ENCODE measurements around the gene C19orf67. TPM values are rescaled to one million over a fixed set of nuclear protein-coding genes. Genes with fewer than 3 reads are reported as not detected.
"Not testable (repeated sequence)": the region's sequence is repeated elsewhere in the genome, so short reads cannot be mapped to it uniquely, and the experiment has no call there.

Gene C19orf67
- total RNA-seq, 4 donors from 2014 or later: not detected

DNA sequence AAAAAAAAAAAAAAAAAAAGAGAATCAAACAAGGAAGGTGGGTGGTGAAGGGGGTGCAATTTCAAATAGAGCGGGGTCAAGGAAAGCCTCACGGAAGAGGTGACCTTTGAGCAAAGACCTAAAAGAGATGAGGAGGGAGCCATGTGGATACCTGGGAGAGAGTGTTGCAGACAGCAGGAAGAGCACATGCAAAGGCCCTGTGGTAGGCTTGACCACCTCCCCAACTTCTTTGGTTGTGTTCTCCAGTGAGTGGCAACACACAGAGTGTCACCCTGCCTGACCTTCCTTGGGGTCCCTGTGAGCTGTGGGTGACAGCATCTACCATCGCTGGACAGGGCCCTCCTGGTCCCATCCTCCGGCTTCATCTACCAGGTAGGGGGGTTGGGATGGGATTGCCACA lies 35.1 kb downstream of the C19orf67 start:
- no peak for DNase-seq
- H3K27ac ChIP-seq: no peak overlapping the region
- TF ChIP-seq, protein P1, sequence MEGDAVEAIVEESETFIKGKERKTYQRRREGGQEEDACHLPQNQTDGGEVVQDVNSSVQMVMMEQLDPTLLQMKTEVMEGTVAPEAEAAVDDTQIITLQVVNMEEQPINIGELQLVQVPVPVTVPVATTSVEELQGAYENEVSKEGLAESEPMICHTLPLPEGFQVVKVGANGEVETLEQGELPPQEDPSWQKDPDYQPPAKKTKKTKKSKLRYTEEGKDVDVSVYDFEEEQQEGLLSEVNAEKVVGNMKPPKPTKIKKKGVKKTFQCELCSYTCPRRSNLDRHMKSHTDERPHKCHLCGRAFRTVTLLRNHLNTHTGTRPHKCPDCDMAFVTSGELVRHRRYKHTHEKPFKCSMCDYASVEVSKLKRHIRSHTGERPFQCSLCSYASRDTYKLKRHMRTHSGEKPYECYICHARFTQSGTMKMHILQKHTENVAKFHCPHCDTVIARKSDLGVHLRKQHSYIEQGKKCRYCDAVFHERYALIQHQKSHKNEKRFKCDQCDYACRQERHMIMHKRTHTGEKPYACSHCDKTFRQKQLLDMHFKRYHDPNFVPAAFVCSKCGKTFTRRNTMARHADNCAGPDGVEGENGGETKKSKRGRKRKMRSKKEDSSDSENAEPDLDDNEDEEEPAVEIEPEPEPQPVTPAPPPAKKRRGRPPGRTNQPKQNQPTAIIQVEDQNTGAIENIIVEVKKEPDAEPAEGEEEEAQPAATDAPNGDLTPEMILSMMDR (IDR thresholded peaks at IDR 0.05): no peak
- TF ChIP-seq POLR2A (IDR thresholded peaks at IDR 0.05): no peak
- H3K4me1 ChIP-seq: no peaks in the 10 kb centered on the region
- no peaks in the 10 kb centered on the region for H3K9me3 ChIP-seq
- no peaks in the 10 kb centered on the region for H3K27me3 ChIP-seq
- H3K36me3 ChIP-seq: no peaks in the 10 kb centered on the region
- no peak overlapping the region for H3K4me3 ChIP-seq

DNA sequence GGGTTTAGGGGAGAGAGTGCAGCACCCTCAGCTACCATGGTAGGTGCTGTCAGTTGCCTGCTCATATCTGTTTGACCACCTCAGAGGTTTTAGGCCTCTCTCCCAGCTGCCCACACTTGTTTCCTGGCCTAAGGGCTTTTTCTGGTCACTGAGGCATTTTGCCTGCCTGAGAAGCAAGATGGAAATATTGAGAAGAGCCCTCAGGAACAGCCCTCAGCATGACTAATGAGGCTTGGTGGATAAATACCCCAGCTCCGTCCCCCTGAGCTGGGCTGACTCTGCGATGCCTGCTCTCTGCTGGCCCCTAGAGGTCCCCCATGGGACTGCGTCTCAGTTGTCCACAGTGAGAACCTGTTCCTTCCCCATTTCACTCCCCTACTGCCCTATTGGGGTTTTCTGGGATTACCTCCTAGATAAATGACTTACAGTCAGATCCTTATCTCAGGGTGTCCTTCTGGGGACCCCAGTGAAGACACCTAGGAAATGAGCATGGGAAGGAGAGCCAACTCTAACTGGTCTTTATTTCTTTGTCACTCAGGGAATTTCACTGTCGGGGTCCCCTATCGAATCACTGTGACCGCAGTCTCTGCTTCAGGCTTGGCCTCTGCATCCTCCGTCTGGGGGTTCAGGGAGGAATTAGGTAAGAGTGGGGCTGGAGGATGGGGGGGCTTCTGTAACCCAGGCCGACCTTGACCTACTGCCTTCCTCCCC lies 37.0 kb downstream of the C19orf67 start:
- H3K27me3 ChIP-seq: no peaks in the 10 kb centered on the region
- no peak overlapping the region for H3K27ac ChIP-seq
- H3K36me3 ChIP-seq: no peaks in the 10 kb centered on the region
- TF ChIP-seq, protein P1 (IDR thresholded peaks at IDR 0.05): peak; percentile 58 to 89 (median 68)
- TF ChIP-seq POLR2A (IDR thresholded peaks at IDR 0.05): no peak
- H3K4me3 ChIP-seq: no peak overlapping the region
- no peaks in the 10 kb centered on the region for H3K4me1 ChIP-seq
- DNase-seq: peak; percentile 56 to 84 (median 74)
- no peaks in the 10 kb centered on the region for H3K9me3 ChIP-seq

DNA sequence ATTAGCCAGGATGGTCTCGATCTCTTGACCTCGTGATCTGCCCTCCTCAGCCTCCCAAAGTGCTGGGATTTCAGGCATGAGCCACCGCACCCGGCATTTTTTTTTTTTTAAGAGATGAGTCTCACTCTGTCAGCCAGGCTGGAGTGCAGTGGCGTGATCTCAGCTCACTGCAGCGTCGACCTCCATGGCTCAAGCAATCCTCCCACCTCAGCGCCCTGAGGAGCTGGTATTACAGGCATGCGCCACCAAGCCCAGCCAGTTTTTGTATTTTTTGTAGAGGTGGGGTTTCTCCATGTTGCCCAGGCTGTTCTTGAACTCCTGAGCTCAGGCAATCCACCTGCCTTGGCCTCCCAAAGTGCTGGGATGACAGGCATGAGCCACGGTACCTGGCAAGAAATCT lies 37.7 kb downstream of the C19orf67 start:
- H3K4me3 ChIP-seq: not testable (repeated sequence)

DNA sequence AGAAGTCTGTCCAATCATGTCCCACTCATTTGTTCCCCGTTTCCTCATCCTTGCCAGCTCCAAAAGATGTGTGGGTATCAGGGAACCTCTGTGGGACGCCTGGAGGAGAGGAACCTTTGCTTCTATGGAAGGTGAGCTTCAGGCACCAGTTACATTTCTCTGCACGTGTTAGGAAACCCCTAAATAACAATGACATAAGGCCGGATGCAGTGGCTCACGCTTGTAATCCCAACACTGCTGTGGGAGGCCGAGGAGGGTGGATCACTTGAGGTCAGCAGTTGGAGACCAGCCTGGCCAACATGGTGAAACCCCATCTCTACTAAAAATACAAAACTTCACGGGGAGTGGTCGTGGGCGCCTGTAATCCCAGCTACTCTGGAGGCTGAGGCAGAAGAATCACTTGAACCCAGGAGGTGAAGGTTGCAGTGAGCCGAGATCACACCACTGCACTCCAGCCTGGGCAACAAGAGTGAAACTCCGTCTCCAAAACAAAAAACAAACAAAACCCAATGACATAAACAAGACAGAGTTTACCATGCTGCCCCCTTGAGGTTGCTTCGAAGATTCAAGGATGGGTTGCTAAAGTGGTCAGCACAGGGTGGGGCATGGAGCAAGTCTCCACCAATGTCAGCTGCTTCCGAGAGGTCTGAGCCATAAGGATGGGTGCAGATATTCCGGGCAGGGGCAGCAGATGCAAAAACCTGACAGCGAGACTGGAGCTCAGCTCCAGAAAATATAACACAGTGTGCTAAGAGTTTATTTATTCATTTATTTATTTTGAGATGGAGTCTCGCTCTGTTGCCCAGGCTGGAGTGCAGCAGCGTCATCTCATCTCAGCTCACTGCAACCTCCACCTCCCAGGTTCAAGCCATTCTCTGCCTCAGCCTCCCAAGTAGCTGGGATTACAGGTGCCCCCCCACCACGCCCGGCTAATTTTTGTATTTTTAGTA lies 42.6 kb downstream of the C19orf67 start:
- H3K4me1 ChIP-seq, H3K27me3 ChIP-seq, H3K9me3 ChIP-seq, H3K4me3 ChIP-seq, H3K36me3 ChIP-seq: not testable (repeated sequence)
- H3K27ac ChIP-seq: peak overlapping the region in 3 of 4 donors; percentile 26 to 32 (median 32)
- peak in 2 of 3 donors; percentile 53 to 80 for DNase-seq
- TF ChIP-seq, protein P1 (IDR thresholded peaks at IDR 0.05): peak; percentile 39 to 64 (median 56)

More for the DNA sequence above, 37.7 kb downstream of the C19orf67 start:
- not testable (repeated sequence) for H3K27ac ChIP-seq, H3K9me3 ChIP-seq, H3K36me3 ChIP-seq, DNase-seq, H3K27me3 ChIP-seq, H3K4me1 ChIP-seq

DNA sequence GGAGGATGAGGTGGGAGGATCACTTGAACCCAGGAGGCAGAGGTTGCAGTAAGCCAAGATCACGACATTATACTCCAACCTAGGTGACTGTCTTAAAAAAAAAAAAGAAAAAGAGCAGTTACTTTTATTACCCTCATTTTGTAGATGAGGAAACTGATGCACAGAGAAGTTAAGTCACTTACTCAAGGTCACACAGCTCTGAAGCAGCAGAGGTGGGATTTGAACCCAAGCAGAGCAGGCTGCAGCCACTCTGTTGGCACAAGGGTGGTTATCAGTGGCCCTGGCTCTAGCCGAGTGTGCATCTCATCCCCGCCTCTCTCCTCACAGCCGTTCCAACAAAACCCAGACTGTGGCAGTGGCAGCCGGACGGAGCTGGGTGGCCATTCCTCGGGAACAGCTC lies 46.4 kb downstream of the C19orf67 start:
- DNase-seq: no peak
- Histone ChIP-seq H3K27ac (no peak overlapping the region), H3K27me3 (no peaks in the 10 kb centered on the region), H3K36me3 (peaks cover 0 to 5% (median 0%) of the 10 kb centered on the region in 3 donors), H3K4me3 (no peak overlapping the region), H3K4me1 (peaks cover 0 to 6% (median 0%) of the 10 kb centered on the region in 4 donors), H3K9me3 (no peaks in the 10 kb centered on the region)
- TF ChIP-seq, protein P1 (IDR thresholded peaks at IDR 0.05): no peak
- no peak for TF ChIP-seq POLR2A (IDR thresholded peaks at IDR 0.05)

DNA sequence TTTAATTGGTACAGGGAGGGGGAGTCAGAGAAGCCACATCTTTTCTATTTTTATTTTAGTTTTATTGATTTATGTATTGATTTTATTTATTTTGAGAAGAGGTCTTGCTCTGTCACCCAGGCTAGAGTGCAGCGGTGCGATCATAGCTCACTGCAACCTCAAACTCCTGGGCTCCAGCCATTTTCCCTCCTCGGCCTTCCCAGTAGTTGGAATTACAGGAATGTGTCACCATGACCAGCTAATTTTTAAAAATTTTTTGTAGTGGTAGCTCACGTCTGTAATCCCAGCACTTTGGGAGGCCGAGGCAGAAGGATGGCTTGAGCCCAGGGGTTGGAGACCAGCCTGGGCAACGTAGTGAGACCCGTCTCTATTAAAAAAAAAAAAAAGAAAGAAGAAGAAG lies 49.9 kb downstream of the C19orf67 start:
- peaks cover 0 to 4% (median 2%) of the 10 kb centered on the region in 4 donors for H3K4me1 ChIP-seq
- no peak for DNase-seq
- peaks cover 0 to 5% (median 0%) of the 10 kb centered on the region in 3 donors for H3K36me3 ChIP-seq
- no peak overlapping the region for H3K4me3 ChIP-seq
- H3K27ac ChIP-seq: no peak overlapping the region
- TF ChIP-seq POLR2A (IDR thresholded peaks at IDR 0.05): no peak
- TF ChIP-seq, protein P1 (IDR thresholded peaks at IDR 0.05): no peak
- no peaks in the 10 kb centered on the region for H3K27me3 ChIP-seq
- H3K9me3 ChIP-seq: no peaks in the 10 kb centered on the region

DNA sequence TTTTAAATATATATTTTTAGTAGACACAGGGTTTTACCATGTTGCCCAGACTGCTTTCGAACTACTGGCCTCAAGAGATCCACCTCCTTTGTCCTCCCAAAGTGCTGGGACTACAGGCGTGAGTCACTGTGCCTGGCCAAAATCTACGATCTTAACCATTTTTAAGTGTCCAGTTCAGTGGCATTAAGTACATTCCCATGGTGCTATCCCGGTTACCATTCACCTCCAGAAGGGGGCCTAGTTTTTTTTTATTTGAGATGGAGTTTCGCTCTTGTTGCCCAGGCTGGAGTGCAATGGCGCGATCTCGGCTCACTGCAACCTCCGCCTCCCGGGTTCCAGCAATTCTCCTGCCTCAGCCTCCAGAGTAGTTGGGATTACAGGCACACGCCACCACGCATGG lies 50.4 kb downstream of the C19orf67 start:
- H3K36me3 ChIP-seq, H3K4me1 ChIP-seq, H3K4me3 ChIP-seq, H3K27me3 ChIP-seq, DNase-seq, H3K9me3 ChIP-seq, H3K27ac ChIP-seq: not testable (repeated sequence)
